DMS153 treated with DMSO at 0.1 percent for 48 hours (cell line): Measurements from ENCODE around the gene GAL3ST2.
"Not testable (repeated sequence)": the region's sequence is repeated elsewhere in the genome, so short reads cannot be mapped to it uniquely, and the experiment has no call there.

Experiments
- DNase-seq: peaks from one replicate; lab custom pipeline; 2025; ENCODE audit not compliant: unreplicated experiment; lab: John Stamatoyannopoulos, UW

Gene GAL3ST2

DNA sequence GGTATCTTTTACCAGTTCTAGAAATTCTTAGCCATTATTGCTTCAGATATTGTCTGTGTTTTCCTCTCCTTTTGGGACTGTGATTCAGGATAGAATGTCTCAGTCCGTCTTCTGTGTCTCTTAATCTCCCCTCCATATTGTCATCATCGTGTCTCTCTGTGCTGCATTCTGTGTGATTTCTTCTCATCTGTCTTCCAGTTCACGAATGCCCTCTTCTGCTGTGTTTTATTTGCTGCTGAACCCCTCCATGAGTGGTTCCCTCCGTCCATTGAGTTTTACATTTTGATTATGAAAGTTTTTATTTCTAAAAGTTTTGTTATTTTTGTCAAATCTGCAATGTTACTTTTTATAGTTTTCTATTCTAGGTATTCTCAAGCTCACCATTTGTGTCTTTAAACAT, 30.5 kb upstream of the GAL3ST2 start:
- no peak for DNase-seq

DNA sequence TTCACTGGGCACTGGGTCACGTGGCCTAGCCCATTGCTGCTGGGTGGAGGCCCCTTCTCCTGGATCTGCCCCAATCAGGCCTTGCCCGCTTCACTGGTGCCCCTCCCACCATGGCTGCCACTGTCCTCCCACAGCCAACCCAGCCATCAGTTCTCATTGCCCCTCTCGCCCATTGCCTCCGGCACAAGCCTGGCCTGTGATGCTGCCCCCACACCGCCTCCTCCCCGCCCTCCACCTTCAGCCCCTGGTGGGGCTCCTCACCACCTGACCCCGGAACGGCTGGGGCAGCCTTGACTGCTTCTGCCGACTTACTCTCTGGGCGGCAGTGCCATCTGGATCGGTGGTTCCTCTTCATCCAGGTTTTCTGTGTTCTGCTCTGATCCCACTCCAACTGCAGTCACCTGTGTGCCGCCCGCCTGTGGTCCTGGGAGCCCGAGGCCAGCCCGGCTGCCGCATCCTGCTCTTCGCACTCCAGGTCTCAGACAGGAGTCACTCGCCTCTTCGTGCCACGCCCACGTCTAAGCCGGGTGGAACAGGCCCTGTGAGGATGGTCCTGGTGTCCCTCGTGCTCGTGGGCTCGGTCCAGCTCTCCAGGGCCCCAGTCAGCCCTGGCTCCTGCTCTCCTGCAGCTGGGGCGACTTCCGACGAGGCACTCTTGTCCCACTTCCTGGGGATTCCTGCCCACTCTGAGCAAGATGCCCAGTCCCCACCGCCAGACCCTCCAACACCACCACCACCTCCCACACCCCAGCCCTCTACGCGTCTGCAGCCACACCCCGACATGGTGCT, 28.0 kb upstream of the GAL3ST2 start:
- DNase-seq, result no peak

DNA sequence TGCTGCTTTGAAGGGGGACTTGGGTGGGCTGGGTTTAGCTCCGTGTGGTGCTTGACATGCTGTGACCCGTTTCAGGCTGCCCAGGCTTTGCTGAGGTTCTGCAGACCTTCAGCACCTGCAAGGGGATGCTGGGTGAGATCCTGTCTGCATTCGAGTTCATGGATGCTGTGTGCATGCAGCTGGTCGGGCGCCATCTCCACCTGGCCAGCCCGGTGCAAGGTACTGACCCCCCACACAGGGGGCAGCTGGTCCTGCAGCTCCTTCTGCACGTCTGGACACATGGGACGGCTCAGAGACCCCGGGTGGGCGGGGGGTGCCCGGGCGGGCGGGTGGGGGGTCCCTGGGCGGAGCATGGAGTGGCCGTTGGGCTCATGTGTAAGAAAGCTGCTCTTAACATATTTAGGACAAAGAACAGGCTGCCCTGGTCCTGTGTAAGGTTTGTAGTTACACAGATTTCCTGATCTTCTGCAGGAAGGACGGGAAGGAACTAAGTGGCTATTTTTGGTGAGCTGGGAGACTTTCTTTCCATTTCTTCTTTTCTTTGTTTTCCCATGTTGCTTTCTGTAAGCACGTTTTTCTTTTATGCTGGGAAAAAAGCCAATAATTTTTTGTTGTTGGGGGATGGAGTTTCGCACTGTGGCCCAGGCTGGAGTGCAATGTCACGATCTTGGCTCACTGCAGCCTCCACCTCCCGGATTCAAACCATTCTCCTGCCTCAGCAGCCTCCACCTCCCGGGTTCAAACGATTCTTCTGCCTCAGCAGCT, 26.4 kb upstream of the GAL3ST2 start:
- DNase-seq, result no peak

DNA sequence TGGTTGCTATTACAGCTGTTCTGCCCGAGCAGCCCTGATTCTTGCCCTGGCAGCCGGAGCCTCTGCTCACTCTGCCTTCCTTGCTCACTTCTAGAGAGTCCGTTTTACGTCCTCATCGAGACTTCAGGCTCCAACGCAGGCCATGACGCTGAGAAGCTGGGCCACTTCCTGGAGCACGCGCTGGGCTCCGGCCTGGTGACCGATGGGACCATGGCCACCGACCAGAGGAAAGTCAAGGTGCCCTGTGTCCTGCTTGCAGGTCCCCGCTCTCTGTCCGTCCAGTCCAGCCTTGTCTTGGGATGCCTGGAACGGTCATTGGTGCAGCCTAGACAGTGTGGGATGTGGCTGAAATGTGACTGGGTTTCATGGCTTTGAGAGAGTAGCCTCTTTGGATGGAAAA, 25.5 kb upstream of the GAL3ST2 start:
- DNase-seq, result no peak

DNA sequence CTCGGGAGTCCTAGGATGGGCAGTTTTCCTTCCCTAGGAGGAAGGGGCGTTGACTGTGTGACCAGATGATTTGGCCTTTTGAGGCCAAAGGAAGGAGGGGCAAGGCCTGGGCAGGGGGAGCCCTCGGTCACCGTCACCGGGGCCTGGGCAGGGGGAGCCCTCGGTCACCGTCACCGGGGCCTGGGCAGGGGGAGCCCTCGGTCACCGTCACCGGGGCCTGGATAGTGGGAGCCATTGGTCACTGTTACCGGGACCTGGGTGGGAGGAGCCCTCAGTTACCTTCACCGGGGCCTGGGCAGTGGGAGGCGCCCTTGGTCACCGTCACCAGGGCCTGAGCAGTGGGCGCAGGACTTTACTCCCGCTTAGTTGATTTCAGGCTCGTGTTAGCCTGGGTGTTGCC, 24.8 kb upstream of the GAL3ST2 start:
- no peak for DNase-seq

DNA sequence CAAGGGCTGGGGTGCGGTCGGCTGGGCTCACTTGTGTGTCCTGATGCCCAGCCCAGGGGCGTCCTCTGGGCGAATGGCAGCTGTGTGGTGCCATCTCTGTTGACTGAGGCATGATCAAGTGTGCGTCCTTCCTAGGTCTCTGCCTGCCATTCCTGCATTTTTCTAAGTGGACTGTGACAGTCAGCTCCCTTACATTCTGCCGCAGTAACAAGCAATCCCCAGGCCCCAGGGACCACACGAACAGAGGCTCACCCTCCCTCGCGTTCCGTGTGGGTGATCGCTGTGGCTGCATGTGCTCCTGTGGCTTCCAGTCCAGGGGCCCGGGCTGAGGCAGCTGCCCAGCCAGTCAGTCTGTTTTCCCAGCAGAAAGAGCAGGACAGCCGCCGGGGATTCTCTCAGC, 24.4 kb upstream of the GAL3ST2 start:
- DNase-seq, result no peak

DNA sequence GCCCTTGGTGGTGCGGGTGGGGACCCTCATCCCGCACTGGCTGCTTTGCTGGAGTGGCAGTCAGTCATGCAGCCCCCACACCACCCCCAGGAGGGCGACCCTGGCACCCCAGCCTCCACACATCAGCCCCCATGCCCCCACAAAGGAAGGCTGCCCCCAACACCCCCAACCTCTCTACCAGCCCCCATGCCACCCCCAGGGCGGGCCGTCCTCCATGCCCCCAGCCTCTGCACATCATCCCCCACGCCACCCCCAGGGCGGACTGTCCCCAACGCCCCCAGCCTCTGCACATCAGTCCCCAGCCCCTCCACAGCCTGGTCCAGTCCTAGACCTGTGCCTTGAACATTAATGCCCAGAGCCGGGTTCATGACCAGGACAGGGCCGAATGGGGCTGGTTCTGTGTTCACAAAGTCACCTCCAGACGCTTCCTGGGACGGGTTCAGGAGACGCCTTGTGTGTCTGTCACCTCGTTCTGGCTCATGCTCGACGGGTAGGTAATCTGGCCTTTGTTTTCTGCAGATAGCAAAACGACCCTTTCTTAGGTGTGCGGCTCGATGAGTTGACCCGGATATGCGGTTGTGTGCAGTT, 23.8 kb upstream of the GAL3ST2 start:
- DNase-seq, result no peak

DNA sequence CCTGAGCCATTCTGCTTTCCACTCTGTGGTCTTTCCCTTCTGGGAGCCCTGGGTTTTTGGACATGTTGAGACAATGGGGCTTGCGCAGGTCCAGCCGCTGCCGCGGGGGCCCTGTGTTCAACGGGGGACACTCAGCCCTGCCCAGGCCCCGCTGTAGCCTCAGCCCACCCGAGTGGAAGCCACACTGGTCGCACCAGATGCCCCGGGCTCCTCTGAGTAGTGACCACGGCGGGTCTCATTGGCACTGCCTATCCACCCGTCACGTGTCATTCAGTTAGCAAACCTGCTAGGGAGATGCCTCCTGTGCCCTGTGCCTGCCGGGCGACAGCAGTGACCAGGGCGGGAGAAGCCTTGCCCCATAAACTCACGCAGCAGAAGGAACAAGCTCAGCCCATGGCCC, 23.1 kb upstream of the GAL3ST2 start:
- DNase-seq, result no peak

DNA sequence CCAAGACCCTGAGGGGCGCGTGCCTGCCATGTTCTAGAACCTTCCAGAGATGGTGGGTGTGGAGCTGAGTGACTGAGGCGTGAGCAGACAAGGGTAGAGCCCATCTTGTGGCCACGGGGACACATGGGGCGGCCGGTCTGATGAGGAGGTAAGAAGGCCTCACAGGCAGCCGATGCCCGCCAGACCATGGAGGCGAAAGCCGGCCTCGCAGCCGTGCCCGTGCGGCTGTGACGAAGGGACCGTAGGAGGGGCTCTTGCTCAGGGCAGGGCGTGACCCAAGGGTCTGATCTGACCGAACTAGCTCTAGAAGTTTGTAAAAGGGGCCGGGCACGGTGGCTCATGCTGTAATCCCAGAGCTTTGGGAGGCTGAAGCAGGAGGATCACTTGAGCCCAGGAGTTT, 22.6 kb upstream of the GAL3ST2 start:
- no peak for DNase-seq

DNA sequence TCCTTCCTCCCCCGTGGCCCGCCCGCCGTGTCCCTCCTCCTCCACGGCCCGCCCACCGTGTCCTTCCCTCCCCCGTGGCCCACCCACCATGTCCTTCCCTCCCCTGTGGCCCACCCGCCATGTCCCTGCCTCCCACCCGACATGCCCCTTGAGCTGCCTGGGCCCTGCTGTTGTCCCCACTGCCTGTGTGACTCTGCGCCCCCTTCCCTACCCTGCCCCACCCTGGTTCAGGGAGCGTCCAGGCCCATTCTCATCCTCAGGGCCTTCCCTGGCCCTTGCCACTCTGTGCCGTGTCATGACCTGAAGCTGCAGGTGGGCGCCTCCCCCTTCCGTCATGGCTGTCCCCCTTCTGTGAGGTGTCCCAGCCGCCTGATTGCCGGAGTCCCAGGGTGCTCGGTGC, 21.5 kb upstream of the GAL3ST2 start:
- no peak for DNase-seq

DNA sequence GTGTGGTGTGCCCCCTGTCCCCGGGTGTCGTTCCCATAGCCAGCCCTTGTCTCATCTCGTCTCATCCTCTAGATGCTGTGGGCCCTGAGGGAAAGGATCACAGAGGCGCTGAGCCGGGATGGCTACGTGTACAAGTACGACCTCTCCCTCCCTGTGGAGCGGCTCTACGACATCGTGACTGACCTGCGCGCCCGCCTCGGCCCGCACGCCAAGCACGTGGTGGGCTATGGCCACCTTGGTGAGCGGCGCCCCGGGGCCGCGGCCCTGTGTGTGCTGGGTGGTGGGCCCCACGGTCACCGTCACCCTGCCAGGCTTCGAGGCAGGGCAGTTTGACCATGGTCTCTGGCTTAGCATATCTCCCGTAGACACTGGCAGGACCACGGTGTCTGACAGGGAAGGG, 20.8 kb upstream of the GAL3ST2 start:
- no peak for DNase-seq

DNA sequence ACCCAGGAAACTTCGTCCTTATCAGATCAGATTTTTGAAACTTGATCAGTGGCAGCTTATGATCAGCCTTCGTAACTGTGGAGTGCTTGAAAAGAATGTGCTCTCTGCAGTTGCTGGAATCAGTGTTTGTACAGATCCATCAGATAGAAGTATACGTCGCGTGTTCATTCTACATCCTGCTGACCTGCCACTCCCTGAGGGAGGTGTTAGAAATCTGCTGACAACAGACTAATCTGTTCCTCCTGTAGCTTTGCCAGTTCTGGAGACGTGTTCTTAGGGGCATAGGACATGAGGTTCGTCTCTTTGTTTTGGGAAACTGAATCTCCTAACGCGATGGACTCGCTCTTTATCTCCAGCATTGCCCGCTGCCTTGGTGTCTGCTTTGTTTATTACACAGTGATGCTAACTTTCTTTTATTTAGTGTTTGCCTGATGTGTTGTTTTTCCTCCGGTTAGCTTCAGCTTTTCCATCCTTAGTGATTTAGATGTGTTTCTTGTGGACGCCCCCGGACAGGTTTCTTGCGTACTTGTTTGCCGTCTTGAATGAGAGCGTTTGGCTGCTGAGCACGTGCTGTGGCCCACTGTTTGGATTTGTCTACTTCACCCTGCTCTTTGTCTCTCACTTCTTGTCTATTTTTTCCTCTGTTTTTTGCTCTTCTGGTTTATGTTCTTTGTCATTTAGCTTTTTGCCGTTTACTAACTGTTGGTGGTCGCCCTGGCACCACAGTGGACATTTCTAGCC, 17.4 kb upstream of the GAL3ST2 start:
- no peak for DNase-seq

DNA sequence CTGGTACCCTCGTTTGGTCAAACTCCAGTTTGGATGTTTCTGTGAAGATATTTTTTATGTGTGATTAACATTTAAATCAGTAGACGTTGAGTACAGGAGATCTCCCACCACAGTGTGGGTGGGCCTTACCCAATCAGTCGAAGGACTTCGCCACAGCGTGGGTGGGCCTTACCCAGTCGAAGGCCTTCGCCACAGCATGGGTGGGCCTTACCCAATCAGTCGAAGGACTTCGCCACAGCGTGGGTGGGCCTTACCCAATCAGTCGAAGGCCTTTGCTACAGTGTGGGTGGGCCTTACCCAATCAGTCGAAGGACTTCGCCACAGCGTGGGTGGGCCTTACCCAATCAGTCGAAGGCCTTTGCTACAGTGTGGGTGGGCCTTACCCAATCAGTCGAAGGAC, 16.7 kb upstream of the GAL3ST2 start:
- not testable (repeated sequence) for DNase-seq

DNA sequence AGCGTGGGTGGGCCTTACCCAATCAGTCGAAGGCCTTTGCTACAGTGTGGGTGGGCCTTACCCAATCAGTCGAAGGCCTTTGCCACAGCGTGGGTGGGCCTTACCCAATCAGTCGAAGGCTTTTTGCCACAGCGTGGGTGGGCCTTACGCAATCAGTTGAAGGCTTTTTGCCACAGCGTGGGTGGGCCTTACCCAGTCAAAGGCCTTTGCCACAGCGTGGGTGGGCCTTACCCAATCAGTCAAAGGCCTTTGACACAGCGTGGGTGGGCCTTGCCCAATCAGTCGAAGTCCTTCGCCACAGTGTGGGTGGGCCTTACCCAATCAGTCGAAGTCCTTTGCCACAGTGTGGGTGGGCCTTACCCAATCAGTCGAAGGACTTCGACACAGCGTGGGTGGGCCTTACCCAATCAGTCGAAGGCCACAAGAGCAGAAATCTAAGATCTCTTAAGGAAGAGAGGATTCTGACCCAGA, 16.3 kb upstream of the GAL3ST2 start:
- no peak for DNase-seq

DNA sequence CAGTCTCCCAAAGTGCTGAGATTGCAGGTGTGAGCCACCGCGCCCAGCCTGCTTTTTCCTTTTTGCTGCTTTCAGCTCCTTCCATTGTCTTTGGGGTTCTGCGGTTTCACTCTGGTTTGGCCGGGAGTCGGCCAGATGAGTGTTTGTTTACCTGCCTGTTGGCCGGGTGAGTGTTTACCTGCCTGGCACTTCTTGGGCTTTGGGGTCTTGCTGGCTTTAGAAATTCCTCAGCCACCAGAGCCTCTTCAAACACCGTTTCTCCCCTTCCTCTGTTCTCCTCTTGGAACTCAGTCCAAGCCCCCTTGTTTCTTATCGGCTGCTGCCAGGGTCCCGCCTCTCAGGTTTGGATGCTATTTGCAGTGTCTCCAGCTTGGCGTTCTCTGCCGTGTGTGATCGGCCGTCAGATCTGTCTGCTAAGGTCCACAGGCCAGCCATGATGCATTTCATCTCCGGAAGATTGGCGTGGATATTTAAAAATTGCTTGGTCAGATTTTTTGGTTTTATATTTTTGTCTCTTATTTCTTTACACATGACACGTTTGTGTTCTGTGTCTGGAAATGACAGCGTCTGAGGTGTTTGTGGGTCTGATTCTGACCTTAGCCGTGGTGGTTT, 14.2 kb upstream of the GAL3ST2 start:
- DNase-seq, result peak; percentile 71

DNA sequence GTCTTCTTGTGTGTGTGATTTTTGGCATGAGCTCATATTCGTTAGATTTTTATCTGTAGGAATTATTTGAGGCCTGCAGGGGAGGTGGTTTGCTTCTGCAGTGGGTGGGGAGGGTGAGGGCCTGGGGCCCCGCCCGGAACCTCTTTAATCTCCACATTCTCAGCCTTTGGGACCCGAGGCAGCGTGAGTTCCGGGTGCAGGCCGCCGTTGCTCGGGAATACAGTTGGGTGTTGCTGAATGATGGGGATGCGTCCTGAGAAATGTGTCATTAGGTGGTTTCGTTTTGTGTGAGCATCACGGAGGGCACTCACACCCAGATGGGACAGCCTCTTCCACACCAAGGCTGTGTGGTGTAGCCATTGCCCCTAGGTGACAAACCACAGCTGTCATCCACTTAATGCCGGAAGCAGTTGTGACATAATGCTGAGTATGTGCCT, 13.7 kb upstream of the GAL3ST2 start:
- DNase-seq, result peak; percentile 17

DNA sequence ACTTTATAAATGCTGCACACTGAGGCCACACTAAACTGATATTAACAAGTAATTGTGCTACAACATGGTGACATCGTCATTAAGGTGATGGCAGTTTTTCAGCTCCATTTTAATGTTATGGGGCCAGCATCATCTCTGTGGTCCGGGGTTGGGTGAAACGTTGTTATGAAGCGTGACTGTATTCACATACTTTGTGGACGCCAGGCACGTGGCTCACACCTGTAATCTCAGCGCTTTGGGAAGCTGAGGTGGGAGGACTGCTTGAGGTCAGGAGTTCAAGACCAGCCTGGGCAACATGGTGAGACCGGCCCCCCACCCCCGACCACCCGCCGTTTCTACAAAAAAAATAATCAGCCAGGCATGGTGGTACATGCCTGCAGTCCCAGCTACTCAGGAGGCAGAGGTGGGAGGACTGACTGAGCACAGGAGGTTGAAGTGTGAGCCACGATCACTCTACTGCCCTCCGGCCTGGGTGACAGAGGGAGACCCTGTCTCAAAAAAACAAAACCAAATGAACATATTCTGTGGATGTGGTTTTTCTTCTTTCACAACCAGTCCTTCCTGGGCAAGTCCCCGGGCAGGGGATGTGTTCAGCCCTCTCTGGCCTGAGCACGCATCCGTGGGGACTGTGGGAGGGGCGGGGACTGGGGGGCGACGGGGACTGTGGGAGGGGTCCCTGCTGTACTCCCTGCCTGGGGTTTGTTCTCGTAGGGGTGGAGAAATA, 12.9 kb upstream of the GAL3ST2 start:
- no peak for DNase-seq

DNA sequence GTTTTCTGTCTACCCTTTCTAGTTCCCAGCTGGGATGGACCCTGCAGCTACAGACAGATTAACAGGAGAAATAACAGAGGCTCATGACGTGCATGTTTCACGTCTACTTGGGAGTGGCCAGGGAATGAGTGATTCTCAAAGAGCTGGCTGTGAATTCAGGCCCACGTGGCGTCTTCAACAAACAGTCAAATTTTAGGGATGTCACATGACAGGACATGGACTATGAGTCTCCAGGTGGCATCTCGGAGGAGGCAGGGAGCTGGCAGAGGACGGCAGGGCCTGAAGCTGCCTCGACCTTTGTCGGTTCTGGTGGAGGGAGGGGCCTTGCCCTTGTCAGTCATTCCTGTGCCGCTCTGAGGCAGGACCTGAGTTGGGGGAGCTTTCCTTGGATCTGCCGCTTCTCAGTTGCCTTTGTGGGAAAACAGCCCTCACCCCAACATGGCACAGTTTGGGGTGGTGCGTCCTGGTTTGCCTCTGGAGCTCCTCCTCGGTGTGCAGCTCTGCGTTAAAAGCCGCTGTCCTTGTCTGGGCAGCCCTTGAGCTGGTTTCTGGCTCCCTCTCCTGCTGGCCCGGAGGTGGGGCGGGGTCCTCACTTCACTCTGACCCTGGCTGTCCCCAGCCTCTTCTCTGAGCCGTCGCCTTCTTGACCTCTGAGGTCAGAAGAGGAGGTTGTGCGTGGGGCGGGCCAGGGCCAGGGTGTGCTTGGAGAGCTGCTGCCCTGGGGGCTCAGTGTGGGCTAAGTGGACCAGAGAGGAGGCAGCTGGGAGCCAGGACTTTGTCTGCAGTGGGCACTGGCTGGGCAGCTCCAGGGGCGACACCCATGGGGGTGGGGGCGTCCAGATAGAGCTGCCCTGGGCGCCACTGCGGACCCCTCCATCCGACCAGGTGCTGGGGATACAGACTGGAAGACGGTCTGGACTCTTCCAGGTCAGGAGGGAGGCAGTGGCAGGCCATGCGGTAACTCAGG, 12.1 kb upstream of the GAL3ST2 start:
- DNase-seq, result no peak
